Prostate gland (tissue), 2 donors: Measurements from ENCODE around the gene PTTG1IP2. TPM values are rescaled to one million over a fixed set of nuclear protein-coding genes. Genes with fewer than 3 reads are reported as not detected.

Source experiments
- DNase-seq: peaks from one replicate; pipeline ENCODE4 v3.0.0-alpha.2; 2019; ENCODE audit warnings: low spot score
- H3K27ac ChIP-seq, 2 donors: fragments of 200-600 bp; sonication (generic); 2 replicates each; pipeline ENCODE4 v1.5.1; 2017 to 2019
- H3K27me3 ChIP-seq: fragments of 200-600 bp; sonication (generic); replicated peaks from 2 replicates; pipeline ENCODE4 v1.5.1; 2019; ENCODE audit not compliant: insufficient read depth
- H3K36me3 ChIP-seq, 2 donors: fragments of 200-600 bp; sonication (generic); 1 replicate in 1 of 2; 2 replicates in 1 of 2; pipeline versions ENCODE4 v1.5.1 to v1.8.1; 2017 to 2019
- H3K4me1 ChIP-seq: fragments of 200-600 bp; sonication (generic); replicated peaks from 2 replicates; pipeline ENCODE4 v1.5.1; 2019
- H3K4me3 ChIP-seq, 2 donors: fragments of 200-600 bp; sonication (generic); 2 replicates each; pipeline ENCODE4 v1.5.1; 2017 to 2019
- H3K9me3 ChIP-seq: fragments of 200-600 bp; sonication (generic); 2 replicates; pipeline ENCODE4 v1.5.1; 2017
- POLR2A ChIP-seq: fragments of 450-650 bp; IDR thresholded peaks from one replicate; pipeline ENCODE4 v1.6.1; 2016; ENCODE audit warnings: antibody characterized with exemption, mild to moderate bottlenecking
- POLR2AphosphoS5 ChIP-seq: sonication (generic); formaldehyde crosslinking; IDR thresholded peaks from one replicate; pipeline ENCODE4 v1.6.1; 2017; ENCODE audit warnings: antibody characterized with exemption
- WGBS: methylation state at CpG from one replicate; pipeline ENCODE4 v1.1.5; 2018; 5-methylcytosine and 5-hydroxymethylcytosine counted together
- intact Hi-C: fragments of 100-400 bp; cut with DNase I; formaldehyde crosslinking; loops from one replicate; pipeline ENCODE4 v1.14.2; 2022
- total RNA-seq, 2 donors: library from RNA; depleted of rRNA; stranded (reverse); fragments of >200 nt; gene quantifications; one replicate each; pipeline ENCODE4 v1.1.0, GENCODE V29; 2016
- TF ChIP-seq, protein P1 (sequence below), 4 experiments: fragments of 200-600 bp in 2 of 4; fragments of 450-650 bp in 2 of 4; sonication (generic) in 2 of 4; IDR thresholded peaks; 1 replicate in 3 of 4; 2 replicates in 1 of 4; pipeline ENCODE4 v1.5.1; 2016 to 2019; ENCODE audit warnings: antibody characterized with exemption in 4 of 4, mild to moderate bottlenecking in 2 of 4, moderate library complexity in 2 of 4

Gene PTTG1IP2
- total RNA-seq, 2 donors from 2014 or later, result not detected

DNA sequence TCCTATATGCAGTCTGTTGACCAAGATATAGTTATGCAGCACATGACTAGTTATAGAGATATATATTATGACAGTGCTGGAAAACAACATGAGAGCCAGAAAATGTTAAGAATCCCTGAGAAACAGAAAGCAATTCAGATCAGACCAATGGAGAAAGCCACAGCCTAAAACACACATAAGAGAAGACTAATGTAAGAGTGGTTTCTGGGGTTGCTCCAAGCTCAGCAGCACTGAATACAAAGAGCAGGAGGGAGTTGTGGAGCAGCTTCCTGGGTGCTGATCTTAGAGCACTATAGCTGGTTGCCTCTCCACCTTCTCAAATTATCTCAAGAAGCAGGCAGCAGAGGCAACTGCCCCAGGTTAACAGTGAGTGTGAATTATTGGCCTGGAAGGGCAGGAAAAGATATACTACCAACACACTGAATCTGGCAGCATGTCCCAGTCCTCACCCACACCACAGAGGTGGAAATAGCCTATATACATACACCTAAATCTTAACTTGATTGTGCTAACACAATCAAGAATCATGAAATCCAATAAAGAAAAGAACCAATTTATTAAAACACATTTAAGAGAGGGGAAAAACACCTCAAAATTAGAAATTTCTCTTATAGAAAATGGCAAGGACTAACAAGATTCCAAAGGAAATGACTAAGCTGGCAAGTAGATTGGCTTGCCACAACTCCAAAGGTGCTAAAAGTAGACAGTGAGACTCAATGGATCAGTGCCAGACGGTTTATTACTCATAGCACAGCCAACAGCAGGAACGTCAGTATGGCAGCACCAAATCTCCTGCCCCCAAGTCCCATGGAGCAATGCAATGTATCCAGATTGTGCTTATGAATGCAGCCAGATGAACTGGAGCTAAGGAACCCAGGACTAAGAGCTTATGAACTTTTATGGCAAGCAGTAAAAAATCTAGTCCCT lies 5.1 kb downstream of the PTTG1IP2 start:
- Histone ChIP-seq H3K36me3 (no peaks in the 10 kb centered on the region), H3K27ac (no peak overlapping the region), H3K4me3 (no peak overlapping the region), H3K9me3 (no peaks in the 10 kb centered on the region), H3K27me3 (no peaks in the 10 kb centered on the region), H3K4me1 (no peaks in the 10 kb centered on the region)
- no peak for TF ChIP-seq POLR2AphosphoS5
- TF ChIP-seq, protein P1, sequence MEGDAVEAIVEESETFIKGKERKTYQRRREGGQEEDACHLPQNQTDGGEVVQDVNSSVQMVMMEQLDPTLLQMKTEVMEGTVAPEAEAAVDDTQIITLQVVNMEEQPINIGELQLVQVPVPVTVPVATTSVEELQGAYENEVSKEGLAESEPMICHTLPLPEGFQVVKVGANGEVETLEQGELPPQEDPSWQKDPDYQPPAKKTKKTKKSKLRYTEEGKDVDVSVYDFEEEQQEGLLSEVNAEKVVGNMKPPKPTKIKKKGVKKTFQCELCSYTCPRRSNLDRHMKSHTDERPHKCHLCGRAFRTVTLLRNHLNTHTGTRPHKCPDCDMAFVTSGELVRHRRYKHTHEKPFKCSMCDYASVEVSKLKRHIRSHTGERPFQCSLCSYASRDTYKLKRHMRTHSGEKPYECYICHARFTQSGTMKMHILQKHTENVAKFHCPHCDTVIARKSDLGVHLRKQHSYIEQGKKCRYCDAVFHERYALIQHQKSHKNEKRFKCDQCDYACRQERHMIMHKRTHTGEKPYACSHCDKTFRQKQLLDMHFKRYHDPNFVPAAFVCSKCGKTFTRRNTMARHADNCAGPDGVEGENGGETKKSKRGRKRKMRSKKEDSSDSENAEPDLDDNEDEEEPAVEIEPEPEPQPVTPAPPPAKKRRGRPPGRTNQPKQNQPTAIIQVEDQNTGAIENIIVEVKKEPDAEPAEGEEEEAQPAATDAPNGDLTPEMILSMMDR (IDR thresholded peaks at IDR 0.05), result no peak
- TF ChIP-seq POLR2A, result no peak
- 58% methylated on average over 2 of the region's 2 CpGs for WGBS
- intact Hi-C loops, result no loop called here
- DNase-seq, result no peak

DNA sequence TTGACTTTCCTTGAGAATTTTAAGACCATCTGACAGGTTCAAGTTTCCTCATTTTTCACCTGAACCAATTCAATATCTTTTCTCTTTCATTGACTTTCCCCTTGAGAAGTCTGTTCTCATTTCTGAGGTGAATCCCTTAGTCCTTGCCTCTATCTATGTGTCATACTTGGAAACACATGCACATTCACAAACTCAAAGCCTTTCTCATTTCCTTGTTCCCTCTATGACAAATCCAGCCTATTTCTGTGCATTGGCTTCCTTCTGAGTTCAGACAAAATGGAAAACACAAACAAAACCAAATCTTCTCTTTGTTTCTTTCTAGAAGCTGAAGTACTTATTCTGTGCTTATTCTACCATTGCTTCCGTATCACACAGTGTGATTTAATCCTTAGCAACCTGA lies 13.8 kb downstream of the PTTG1IP2 start:
- WGBS, result 98% methylated on average over 1 of the region's 1 CpG
- no peak overlapping the region for H3K27ac ChIP-seq
- H3K9me3 ChIP-seq, result no peaks in the 10 kb centered on the region
- H3K36me3 ChIP-seq, result no peaks in the 10 kb centered on the region
- TF ChIP-seq POLR2A (no peak), POLR2AphosphoS5 (no peak)
- TF ChIP-seq, protein P1 (IDR thresholded peaks at IDR 0.05), result no peak
- DNase-seq, result no peak
- no peak overlapping the region for H3K4me3 ChIP-seq
- no peaks in the 10 kb centered on the region for H3K4me1 ChIP-seq
- intact Hi-C loops, result no loop called here
- H3K27me3 ChIP-seq, result no peaks in the 10 kb centered on the region

DNA sequence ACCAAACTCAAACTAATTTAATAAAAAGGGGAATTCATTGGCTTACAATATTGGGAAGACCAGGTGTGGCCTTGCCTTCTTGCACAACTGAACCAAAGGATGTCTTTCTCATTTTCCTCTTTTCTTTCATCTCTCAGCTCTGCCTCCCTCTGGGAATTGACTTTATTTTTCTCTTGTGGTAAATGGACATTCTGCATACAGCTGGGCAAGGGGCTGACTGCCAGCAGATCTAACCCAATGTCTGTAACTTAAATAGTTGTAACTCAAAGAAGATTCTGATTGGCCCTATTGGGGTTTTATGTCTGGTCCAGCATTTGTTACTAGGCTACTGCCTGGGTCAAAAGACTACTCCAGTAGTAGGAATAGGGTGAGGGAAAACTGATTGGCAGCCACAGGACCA lies 15.3 kb downstream of the PTTG1IP2 start:
- DNase-seq, result no peak
- H3K27ac ChIP-seq, result no peak overlapping the region
- intact Hi-C loops, result no loop called here
- H3K36me3 ChIP-seq, result no peaks in the 10 kb centered on the region
- no peaks in the 10 kb centered on the region for H3K4me1 ChIP-seq
- no peaks in the 10 kb centered on the region for H3K27me3 ChIP-seq
- H3K9me3 ChIP-seq, result no peaks in the 10 kb centered on the region
- H3K4me3 ChIP-seq, result no peak overlapping the region
- TF ChIP-seq, protein P1 (IDR thresholded peaks at IDR 0.05), result no peak
- TF ChIP-seq POLR2AphosphoS5 (no peak), POLR2A (no peak)

DNA sequence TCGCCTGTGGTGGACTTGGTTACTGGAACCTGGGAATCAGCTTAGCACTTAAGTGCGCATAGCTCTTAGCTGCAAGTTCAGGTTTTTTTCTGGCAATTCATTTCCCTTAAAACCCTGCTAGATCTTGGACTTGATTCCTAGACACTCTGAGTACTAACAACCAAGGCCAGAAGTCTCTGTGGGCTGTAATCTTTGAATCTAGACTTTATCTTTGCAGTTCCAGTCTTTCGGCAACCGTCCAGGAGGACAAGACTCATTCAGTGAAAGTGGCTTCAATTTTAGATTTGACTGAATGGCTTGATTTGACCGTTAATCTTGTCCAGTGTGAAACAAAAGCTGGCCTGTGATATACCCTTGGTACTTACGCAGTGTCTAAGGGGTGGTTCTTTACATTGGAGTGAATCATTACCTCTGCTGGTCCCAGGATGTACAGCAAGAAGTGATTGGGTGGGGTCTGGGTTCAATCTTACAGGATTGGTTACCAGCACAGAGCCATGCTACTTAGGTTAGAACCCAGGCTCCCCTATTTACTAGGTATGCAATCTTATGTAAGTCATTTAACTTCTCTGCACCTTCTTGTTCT lies 16.4 kb downstream of the PTTG1IP2 start:
- no peaks in the 10 kb centered on the region for H3K27me3 ChIP-seq
- no peak for TF ChIP-seq POLR2AphosphoS5
- TF ChIP-seq, protein P1 (IDR thresholded peaks at IDR 0.05), result no peak
- no peak for TF ChIP-seq POLR2A
- H3K9me3 ChIP-seq, result no peaks in the 10 kb centered on the region
- H3K4me1 ChIP-seq, result no peaks in the 10 kb centered on the region
- no peaks in the 10 kb centered on the region for H3K36me3 ChIP-seq
- intact Hi-C loops, result no loop called here
- no peak for DNase-seq
- no peak overlapping the region for H3K27ac ChIP-seq
- 73% methylated on average over 6 of the region's 6 CpGs for WGBS
- no peak overlapping the region for H3K4me3 ChIP-seq

DNA sequence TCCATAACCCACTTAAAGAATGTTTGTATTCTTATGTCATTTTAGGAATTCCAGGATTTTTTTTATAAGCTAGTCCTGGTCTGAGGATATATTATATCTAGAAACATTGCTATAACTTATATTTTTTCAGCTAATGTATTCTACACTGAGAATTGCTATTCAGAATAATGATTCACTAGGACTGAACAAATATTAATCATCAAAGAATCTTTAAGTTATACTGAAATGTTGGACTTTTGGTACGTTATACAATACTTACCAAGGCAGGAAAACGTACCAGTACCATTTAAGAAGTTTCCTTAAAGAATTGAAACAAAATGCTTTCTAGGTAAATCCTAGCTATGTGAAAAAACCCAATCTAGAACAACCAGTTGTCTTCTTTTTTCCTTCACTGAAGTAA lies 18.4 kb downstream of the PTTG1IP2 start:
- H3K9me3 ChIP-seq, result no peaks in the 10 kb centered on the region
- no peaks in the 10 kb centered on the region for H3K27me3 ChIP-seq
- H3K27ac ChIP-seq, result peak overlapping the region; percentile 24 to 45
- 41% methylated on average over 2 of the region's 2 CpGs for WGBS
- no peak overlapping the region for H3K4me3 ChIP-seq
- DNase-seq, result no peak
- H3K36me3 ChIP-seq, result no peaks in the 10 kb centered on the region
- no peaks in the 10 kb centered on the region for H3K4me1 ChIP-seq
- TF ChIP-seq POLR2AphosphoS5 (no peak), POLR2A (no peak)
- TF ChIP-seq, protein P1 (IDR thresholded peaks at IDR 0.05), result no peak
- intact Hi-C loops, result no loop called here
